COLO668 (cell line): Measurements from ENCODE around the gene TWIST1.

Source experiments
- DNase-seq: peaks from one replicate; lab custom pipeline; 2025; ENCODE audit not compliant: unreplicated experiment; lab: John Stamatoyannopoulos, UW

The TWIST1 gene

DNA sequence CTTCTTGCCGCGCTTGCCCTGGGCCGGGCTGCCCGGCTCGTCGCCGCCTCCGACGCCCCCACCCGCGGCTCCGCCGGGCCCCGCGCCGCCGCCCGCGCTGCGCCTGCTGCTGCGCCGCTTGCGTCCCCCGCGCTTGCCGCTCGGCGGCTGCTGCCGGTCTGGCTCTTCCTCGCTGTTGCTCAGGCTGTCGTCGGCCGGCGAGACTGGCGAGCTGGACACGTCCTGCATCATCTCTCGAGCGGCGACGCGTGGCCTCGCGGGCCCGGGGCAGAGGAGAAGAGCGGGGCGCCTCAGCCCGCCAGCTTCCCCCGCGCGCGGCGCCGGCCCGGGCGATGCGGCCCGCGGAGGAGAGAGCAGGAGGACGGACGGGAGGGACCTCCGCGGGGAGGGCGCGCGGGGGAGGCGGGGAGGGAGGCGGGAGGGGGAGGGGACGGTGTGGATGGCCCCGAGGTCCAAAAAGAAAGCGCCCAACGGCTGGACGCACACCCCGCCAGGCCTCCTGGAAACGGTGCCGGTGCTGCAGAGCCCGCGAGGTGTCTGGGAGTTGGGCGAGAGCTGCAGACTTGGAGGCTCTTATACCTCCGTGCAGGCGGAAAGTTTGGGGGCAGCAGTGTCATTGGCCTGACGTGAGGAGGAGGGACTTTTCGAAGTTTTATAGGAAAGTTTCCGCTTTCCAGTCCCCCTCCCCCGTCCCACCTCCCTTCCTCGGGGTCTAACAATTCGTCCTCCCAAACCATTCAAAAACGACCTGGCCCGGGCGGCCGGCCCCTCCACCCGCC is at the start of gene TWIST1:
Gene TWIST1 (minus strand): TSS at position 546 of the 779 bp plus-strand sequence. CDS start 315 bp downstream, at position 231.
- peak; percentile 73 for DNase-seq

DNA sequence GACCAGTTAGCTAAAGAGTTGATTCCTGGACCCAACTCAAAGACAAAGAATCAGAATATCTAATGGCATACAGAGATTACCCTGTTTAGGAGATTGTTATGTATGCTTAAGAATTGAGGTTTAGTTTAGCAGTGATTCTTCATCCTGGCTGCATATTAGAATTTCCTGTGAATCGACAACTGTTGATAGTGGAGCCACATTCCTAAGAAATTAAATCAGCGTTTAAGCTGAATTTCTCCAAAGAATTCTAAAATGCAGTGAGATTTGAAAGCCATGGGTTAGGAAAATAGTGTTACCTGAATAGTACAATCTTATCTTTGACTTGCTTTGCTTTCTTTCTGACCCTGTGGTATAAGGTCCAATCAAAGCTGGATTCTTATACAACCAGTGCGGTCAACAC is 44.2 kb upstream of the TWIST1 start:
- no peak for DNase-seq

DNA sequence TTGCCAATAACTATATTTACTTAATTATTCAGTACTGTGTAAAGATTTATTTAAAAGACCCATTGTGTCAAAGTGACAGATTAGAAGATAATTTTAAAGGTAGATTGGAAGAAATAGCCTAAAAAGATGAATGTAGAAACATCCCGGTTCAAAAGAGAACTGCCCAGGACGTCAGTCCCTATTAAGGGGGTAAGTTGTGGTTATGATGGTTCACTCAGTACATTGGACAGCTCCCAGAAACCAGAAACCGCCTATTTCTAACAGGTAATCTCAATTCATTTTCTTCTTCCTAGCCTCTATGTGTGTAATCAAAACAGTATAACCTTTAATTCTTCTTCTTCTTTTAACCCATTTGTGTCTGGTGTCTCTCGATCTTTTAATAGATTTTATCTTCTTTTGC is 29.3 kb upstream of the TWIST1 start:
- no peak for DNase-seq

DNA sequence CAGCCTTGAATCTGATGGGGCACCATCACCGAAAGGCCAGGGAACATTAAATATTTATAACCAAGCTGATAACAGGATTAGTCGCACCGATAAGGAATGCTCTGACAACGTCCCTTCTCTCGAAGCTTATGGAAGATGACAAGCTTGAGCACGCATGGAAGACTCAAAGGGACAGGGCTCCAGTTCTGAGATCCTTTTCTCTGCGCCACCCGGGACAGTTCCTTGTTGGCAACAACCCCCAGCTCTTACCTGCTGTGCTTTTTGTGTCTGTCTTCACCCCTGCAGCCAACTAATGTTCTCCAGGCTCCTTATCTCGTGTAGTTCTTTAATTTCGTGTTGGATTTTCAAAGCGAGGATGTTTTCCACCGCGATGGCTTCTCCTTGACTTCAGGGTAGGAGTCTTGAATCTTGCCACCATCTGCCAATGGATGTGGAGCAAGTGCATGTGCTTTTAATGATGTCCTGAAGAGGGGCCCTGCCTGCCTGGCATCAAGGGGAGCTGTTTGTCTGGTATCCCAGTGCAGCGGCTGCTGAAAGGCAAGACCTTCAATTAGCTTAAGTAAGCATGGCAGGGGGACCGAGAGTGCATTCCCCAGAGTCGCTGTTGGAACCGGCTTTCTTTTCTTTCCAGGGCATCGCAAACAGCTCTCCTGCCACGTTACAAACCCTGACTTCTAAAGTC is 28.1 kb upstream of the TWIST1 start:
- no peak for DNase-seq

DNA sequence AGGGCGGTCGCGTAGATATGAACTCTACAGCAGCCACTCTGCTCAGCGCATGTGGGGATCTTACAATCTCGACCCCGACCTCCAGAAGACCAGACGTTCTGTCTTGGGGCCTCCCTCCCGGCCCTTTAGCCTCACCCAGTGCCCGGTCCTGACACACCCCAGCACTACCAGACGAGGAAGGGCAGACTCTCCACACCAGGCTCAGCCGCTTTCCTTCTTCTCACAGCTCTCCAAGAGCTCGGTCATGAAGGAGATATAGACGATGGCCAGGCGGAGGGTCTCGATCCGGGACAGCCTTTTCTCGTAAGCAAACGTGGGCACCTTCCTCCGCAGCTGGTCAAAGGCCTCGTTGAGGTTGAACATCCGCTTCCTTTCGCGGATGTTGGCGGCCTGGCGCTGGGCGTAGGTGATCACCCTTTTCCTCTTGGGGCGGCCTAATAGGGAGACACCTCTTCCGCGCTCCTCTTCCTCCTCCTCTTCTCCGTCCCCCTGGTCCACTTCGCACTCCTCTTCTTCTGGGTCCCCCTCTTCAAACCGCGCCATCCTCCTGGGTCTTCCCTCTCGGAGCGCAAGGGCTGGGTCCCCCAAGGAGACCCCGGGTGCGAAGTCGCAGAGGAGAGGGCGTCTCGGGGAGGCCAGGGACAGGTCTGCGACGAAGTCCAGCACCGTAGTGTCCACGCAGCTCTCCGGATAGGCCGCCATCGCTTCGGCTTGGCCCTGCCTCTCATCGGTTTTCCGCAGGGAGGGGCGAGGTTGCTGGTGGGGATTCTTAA is 27.4 kb upstream of the TWIST1 start, which contains the start of gene FERD3L:
Gene FERD3L (minus strand): TSS at position 761 of the 773 bp plus-strand sequence. CDS start 59 bp downstream, at position 702.
- DNase-seq, result no peak

DNA sequence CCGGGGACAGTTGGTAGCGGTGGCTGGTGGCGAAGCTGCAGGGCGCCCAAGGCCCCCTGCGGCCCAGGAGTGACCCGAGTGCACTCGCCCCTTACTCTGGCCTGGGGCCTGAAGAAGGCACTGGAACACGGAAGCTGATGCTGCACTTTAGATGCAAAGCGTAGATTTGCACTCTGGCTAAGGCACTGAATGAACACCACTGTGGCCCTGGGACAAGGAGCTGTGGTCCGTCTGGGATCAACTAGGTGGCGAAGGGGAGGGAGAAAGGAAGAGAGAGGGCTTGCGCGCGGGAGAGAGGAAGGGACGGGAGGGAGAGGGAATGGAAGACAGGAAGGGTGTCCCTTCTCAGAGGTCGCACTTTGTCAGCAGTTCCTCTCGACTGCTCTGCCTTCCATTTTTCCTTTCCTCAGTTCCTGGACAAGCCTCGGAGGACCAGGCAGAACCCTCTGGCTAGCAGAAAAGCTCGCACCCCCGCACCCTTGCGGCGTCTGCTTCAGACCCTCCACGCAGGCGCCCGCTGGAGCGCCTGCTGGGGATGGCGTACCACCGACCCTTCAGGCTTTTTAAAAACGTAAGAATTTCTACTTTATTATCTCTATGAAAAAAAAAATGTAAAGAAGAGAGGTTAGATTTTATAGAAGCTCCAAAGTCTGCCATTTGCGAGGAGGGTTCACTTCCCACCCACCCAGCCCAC is 26.6 kb upstream of the TWIST1 start:
- no peak for DNase-seq

DNA sequence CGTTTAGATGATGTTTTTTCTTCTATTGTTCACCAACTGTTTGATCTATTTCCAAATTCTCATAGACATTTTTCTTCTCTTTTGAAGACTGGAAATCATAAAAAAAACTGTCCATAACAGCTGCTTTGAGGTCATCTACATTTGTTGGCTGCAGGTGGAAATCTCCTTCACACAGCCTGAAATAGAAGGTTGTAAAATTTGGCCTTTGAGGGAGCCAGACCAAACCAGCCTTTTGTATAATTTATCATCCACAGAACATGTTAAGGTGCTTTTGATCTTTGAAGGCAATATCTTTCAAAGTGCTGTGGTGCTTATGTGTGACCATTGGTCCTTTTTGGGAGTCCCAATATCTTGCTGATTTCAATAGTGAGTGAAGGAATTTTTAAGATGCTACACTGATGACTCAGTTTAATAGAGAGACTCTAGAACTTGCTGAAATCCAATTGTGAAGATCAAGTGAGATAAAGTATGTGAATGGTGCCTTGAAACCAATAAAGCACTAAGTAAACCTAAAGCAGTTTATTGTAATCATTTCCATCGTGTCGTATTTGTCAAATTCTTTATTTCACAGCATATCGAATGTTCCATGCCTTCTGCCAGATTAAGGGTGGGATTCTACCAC is 22.4 kb upstream of the TWIST1 start:
- DNase-seq, result no peak

DNA sequence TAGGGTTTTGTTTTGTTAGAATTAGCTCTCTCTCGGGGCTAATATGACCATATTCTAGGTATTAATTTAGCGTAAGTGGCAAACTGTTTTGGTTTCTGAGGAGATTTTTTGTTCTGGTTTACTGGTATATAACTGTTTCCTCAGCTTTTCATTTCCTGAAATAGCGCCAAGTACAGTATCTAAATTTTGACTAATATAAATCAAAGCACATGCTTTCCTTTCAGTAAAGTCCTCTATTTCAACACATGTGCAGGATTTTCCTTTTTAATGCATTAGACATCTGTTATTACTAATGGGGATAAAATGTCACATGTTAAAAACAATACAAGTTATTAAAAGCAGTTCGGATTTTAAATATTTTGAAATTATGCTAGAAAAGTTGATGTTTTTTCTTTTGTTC is 16.4 kb upstream of the TWIST1 start:
- DNase-seq, result no peak

DNA sequence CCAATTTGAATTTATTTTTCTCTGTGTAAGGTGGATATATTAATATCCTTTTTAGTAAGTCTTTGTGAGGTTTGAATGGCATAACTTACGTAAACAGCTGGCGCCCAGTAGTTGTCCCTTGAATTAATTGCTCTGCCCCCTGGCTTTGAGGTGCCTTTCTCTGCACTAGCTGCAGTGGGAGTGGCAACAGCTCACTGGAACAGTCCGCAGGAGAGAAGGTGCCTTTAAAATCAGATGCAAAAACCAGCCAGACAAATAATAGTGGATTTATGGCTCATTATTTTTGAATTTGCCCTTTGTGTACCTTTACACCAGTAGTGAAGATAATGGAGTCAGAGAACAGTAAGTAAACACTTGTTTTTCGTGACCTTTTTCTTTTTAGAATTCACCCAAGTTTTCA is 16.0 kb upstream of the TWIST1 start:
- no peak for DNase-seq

DNA sequence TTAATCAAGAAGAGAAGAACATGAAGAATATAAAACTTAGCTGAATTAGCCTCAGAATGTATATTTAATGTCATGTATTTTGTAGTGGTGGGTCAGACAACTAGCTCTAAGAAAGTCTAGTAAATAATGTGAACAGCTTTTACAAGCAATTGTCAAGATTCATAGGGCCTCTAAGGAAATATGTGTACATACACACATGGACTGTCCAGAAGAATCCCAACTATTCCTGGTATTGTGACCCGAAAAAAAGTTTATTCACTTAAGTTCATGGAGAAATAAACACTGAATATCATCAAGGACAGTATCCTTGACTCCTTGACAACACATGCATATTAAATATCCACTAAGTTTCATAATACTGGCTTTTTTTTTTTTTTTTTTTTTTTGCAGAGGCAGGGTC is 11.4 kb upstream of the TWIST1 start:
- DNase-seq, result no peak

DNA sequence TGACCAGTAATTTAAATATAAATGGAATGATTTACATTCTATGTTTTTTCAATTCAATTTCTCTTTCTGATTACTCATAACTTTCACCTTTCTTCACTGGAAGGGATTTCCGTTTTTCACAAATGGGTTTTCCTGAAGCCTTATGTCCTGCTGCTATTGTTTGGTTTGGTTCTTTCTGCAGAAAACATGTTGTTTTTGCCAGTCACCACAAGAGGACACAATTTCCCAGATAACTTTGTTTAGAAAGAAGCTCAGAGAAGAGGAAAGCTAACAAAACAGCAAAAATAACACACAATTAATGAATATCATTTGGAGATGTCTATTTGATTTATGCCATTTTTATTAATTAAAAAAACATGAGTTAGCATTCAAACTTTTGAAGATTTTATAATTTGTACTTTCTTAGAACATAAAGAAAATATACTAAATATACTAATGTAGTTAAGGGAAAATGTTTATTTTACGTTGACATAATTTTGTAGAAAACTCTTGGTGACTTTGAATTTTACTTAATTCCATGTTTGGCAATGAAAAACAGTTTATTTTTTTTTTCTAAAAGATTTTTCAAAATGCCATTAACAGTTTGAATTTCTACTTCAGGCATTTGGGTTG is 4.6 kb upstream of the TWIST1 start:
- DNase-seq, result no peak

DNA sequence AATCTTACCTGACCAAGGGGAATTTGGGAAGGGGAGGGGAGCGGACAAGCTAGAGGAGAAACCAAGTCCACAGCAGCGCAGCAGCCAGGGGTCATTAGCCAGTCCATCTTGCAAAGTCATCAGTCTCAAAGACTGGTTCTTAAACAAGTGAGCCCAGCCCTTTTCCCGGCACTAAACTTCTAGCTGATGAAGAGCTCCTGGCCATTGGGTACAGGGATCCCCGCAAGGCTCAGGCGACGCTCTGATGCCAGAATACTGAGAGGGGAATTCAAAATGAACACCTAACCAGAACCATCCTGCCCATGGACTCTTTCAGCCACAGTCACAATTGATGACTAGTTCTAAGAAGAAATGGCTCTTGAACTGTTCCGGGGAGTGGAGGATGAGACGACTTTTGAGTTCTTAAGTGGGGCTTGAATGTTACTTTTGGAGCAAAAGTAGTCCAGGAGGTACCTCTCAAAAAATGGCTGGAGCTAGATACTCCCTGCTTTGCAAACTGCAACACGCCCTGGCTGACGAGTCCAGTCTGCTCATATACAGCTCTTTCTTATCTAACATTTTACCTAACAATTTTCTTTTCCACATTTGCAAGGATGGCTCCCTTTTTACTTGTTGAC is 2.5 kb upstream of the TWIST1 start:
- no peak for DNase-seq

DNA sequence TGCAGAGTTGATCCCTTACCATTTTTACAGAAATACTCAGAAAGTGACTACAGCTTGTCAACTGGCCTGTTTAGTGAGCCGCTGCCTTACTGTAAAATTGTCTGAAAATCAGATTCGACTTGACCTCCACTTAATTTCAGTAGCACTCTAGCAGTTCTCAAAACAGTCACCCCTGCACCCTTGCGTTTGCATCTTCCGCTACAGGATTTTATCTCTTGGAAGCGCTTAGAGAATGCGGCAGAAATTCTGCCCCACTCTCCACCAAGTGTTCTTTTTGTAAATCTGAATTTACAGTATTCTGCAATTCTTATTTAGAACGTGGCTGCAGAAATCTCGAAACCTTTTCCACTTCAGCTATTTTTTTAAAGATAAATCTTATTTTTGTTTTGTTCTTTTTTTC is 1.9 kb upstream of the TWIST1 start:
- DNase-seq, result no peak

DNA sequence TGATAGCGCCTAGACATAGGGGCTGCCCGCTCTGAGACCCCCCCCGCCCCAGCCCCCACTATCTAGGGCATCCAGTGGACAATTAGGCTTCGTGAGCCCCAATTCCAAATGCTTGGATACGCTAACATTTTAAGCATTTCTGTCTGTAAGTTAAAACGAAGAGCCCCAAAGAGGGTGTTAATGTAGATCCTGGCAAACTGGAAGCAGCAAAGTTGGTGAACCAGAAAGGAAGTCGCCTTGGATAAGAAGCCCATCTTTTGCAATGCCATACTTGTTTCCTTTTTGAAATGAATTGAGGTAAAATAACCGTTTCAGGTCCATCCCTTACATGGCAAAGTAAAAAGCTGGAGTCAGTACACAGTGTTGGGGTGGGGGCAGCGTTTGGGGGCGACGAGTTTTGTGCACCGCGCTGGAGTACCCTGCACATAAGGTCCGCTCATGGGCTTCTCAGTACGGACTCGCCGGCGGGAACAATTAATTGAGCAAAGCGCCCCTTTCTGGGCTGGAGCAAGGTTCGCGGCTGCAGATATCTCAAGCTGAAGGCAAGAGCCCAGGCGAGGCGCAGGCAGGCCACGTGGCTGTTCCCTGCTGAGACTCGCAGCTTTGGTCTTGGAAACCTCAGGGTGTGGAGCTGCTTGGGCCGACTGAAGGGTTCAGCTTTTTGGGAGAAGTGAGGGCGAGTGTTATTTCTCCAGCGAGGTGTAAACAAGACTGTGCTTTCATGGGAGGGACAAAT is 1.4 kb upstream of the TWIST1 start:
- DNase-seq, result no peak

DNA sequence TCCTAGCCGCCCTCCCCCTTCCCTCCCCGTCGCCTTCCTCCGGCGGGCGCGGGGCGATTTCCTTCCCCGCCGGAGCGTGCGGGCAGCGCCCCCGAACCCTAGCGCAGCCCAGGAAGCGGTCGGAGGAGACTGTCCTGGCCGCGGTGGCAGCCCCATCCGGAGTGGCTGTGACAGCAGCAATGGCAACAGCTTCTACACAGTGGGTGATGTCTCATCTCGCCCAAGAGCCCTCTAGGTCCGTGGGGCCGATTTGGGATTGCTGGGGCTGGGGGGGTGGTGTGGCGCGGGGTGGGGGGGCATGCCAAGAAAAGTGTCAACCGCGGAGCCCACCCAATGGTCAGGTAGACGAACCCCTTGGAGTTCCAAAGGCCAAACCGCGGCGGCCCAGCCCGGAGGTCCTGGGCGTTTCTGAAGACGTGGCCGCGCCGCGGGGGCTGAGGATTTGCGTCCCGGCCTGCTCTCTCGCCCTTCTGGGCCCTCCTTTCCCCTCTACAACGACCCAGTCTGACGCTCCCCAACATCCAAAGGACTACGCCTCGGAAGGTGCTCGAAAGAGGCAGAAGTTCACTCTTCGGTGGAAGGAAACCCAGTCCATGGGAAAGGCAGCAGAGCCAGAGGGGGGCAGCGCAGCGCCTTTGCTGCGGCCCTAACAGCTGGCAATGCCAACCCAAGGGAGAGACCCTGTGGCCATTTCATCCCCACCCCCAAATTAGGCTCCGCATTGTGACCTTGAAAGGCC is 603 bp upstream of the TWIST1 start:
- peak; percentile 45 for DNase-seq

DNA sequence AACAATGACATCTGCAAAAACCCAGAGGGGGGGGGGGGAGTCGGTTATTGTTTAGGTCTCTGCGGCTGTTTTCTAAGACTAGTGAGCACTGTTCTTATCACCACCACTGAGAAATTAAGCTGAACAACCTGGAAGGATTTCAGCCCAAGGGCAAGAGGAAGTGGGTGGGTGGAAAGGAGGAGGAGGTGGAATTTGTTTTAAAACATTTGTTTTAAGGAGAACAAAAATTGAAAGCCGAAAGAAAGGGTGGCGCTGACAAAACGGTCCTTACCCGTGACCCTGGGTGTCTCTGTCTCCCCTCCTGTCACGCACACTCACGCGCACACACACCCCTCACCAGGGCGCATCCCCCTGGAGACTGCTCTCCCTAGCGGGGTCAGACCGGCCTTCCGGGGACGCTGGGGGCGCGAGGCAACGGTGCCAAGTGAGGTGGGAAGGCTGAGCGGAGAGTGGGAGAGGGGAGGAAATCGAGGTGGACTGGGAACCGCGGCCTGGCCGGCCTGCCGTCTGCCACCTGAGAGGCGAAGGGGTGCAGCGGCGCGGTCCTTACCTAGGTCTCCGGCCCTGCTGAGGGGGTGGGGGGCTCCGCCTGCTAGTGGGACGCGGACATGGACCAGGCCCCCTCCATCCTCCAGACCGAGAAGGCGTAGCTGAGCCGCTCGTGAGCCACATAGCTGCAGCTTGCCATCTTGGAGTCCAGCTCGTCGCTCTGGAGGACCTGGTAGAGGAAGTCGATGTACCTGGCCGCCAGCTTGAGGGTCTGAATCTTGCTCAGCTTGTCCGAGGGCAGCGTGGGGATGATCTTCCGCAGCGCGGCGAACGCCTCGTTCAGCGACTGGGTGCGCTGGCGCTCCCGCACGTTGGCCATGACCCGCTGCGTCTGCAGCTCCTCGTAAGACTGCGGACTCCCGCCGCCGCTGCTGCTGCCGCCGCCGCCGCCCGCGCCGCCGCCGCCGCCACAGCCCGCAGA is 1.0 kb downstream of the TWIST1 start:
- DNase-seq, result peak; percentile 73

DNA sequence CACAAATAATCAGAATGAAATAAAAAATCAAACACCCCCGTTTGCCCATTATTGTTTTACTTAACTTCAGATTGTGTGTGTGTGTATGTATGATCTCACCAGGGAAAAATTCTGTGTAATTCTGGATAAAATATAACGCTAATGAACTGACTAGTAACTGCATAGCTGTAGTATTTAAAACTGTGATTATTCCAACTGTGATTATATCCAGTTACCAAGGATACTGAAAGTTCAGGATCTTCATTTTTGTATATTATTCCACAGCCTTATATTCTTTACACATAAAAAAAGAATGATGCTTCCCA is 2.9 kb downstream of the TWIST1 start:
- no peak for DNase-seq
